Astrocyte of the cerebellum (primary cell): ENCODE data around the gene RFFL.
A peak's percentile ranks its signal among the peaks of the same experiment; 100 is the strongest.

Source experiments
- DNase-seq: peaks from one replicate; pipeline ENCODE4 v3.0.0-alpha.2; 2011; ENCODE audit warnings: low read depth
- H3K4me3 ChIP-seq: 2 replicates; pipeline ENCODE4 v1.5.1; 2011; ENCODE audit warnings: mild to moderate bottlenecking, low read depth, low read length, moderate library complexity
- CTCF ChIP-seq: IDR thresholded peaks from 2 replicates; pipeline ENCODE4 v1.5.1; 2012; ENCODE audit warnings: low read length, low read depth, moderate library complexity, mild to moderate bottlenecking; ENCODE audit errors: missing control alignments
- in situ Hi-C: cut with HindIII; loops from 2 replicates; pipeline ENCODE4 v1.10.0; 2017; ENCODE audit warnings: low sequenced_read_pairs

The RFFL gene

GRCh38 chr17:35022536-35023063 is 40.9 kb downstream of the RFFL start:
- in situ Hi-C loops, result no loop called here
- H3K4me3 ChIP-seq, result no peak overlapping the region
- DNase-seq, result peak; percentile 50
- TF ChIP-seq CTCF, result peak; percentile 39

- no peak for TF ChIP-seq CTCF
- in situ Hi-C loops, result no loop called here
- no peak overlapping the region for H3K4me3 ChIP-seq
- no peak for DNase-seq
These were observed 41.8 kb downstream of the RFFL start for GRCh38 chr17:35021520-35022380.

GRCh38 chr17:35019386-35020179 is 43.9 kb downstream of the RFFL start:
- H3K4me3 ChIP-seq, result no peak overlapping the region
- in situ Hi-C loops, result no loop called here
- TF ChIP-seq CTCF, result no peak
- no peak for DNase-seq

- in situ Hi-C loops, result no loop called here
- no peak for DNase-seq
These were observed 44.7 kb downstream of the RFFL start for GRCh38 chr17:35018814-35019213.

GRCh38 chr17:35017021-35017420 is 46.5 kb downstream of the RFFL start:
- no peak for DNase-seq
- no peak for TF ChIP-seq CTCF
- in situ Hi-C loops, result no loop called here
- H3K4me3 ChIP-seq, result no peak overlapping the region

More at GRCh38 chr17:35018814-35019213, 44.7 kb downstream of the RFFL start:
- no peak for TF ChIP-seq CTCF
- H3K4me3 ChIP-seq, result no peak overlapping the region

GRCh38 chr17:35016369-35016768 is 47.1 kb downstream of the RFFL start:
- no peak for TF ChIP-seq CTCF
- no peak overlapping the region for H3K4me3 ChIP-seq
- no peak for DNase-seq
- in situ Hi-C loops, result no loop called here
